ENCODE data around the gene TM6SF1.
"Not testable (repeated sequence)": the region's sequence is repeated elsewhere in the genome, so short reads cannot be mapped to it uniquely, and the experiment has no call there.

The TM6SF1 gene

DNA sequence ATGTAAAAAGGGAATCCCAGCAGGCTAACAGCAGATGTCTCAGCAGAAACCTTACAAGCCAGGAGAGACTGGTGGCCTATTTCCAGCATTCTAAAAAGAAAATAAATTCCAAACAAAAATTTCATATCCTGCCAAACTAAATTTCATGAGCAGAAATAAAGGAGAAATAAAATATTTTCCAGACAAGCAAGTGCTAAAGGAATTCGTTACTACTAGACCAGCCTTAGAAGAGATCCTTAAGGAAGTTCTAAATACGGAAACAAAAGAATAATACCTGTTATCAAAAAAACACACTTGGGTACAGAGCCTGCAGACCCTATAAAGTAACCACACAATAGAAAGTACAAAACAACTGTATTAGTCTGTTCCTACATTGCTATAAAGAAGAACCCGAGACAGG is 58.8 kb downstream of the TM6SF1 start:
- DNase-seq (ENCODE audit: insufficient read length, low spot score) (no peak), FAIRE-seq (no peak)
- TF ChIP-seq TAF1 (IDR thresholded peaks at IDR 0.05; ENCODE audit: low read depth, low read length) (no peak), SPI1 (IDR thresholded peaks at IDR 0.05; ENCODE audit: low read depth, low read length) (no peak), POU2F2 (IDR thresholded peaks at IDR 0.05; ENCODE audit: low read depth, low read length) (no peak)

DNA sequence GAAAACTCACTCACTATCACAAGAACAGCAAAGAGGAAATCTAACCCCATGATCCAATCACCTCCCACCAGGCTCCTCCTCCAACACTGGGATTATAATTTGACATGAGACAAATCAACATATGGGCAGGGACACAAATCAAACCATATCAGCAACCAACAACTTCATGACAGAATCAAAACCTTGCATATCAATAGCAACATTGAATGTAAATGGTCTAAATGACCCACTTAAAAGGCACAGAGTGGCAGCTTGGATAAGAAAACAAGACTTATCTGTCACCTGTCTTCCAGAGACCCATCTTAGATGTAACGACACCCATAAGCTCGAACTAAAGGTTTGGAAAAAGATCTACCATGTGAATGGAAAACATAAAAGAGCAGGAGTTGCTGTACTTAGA is 59.4 kb downstream of the TM6SF1 start:
- TF ChIP-seq TAF1 (IDR thresholded peaks at IDR 0.05; ENCODE audit: low read depth, low read length) (no peak), POLR2A (IDR thresholded peaks at IDR 0.05; ENCODE audit: low read depth, low read length) (no peak), POLR2AphosphoS5 (IDR thresholded peaks at IDR 0.05; ENCODE audit: low read depth, low read length) (no peak), SPI1 (IDR thresholded peaks at IDR 0.05; ENCODE audit: low read depth, low read length) (no peak), POU2F2 (IDR thresholded peaks at IDR 0.05; ENCODE audit: low read depth, low read length) (no peak), PAX5 (IDR thresholded peaks at IDR 0.05; ENCODE audit: insufficient read depth, low read length, severe bottlenecking) (no peak)
- peak; percentile 20 for FAIRE-seq
- no peak for DNase-seq (ENCODE audit: insufficient read length, low spot score)

DNA sequence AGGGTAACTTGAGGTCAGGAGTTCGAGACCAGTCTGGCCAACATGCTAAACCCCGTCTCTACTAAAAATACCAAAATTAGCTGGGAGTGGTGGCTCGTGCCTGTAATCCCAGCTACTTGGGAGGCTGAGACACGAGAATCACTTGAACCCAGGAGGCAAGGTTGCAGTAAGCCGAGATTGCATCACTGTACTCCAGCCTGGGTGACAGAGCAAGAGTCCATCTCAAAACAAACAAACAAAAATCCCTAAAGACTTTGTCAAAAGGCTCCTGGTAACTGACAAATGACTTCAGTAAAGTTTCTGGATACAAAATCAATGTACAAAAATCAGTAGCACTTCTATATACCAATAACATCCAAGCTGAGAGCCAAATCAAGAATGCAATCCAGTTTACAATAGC is 62.1 kb downstream of the TM6SF1 start:
- DNase-seq (ENCODE audit: insufficient read length, low spot score) = not testable (repeated sequence)

DNA sequence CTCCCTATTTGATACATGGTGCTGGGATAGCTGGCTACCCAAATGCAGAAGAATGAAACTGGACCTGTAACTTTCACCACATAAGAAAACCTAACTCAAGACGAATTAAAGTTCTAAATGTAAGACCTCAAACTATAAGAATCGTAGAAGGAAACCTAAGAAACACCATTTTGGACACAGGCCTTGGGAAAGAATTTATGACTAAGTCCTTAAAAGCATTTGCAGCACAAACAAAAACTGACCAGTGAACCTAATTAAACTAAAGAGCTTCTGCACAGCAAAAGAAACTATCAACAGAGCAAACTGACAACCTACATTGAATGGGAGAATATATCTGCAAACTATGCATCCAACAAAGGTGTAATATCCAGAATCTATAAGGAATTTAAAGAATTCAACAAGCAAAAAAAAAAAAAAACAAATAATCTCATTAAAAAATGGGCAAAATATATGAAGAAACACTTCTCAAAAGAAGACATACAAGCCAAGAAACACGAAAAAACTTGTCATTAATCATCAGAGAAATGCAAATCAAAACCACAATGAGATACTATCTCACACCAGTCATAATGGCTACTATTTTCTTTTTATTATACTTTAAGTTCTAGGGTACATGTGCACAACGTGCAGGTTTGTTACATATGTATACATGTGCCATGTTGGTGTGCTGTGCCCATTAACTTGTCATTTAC is 63.2 kb downstream of the TM6SF1 start:
- TF ChIP-seq POU2F2 (IDR thresholded peaks at IDR 0.05; ENCODE audit: low read depth, low read length) = no peak
- TF ChIP-seq SPI1 (IDR thresholded peaks at IDR 0.05; ENCODE audit: low read depth, low read length) = no peak
- TF ChIP-seq TAF1 (IDR thresholded peaks at IDR 0.05; ENCODE audit: low read depth, low read length) = no peak
- no peak for TF ChIP-seq POLR2AphosphoS5 (IDR thresholded peaks at IDR 0.05; ENCODE audit: low read depth, low read length)
- TF ChIP-seq PAX5 (IDR thresholded peaks at IDR 0.05; ENCODE audit: insufficient read depth, low read length, severe bottlenecking) = no peak
- TF ChIP-seq POLR2A (IDR thresholded peaks at IDR 0.05; ENCODE audit: low read depth, low read length) = no peak
- no peak for DNase-seq (ENCODE audit: insufficient read length, low spot score)
- FAIRE-seq = no peak

More for the DNA sequence above, 62.1 kb downstream of the TM6SF1 start:
- not testable (repeated sequence) for FAIRE-seq

DNA sequence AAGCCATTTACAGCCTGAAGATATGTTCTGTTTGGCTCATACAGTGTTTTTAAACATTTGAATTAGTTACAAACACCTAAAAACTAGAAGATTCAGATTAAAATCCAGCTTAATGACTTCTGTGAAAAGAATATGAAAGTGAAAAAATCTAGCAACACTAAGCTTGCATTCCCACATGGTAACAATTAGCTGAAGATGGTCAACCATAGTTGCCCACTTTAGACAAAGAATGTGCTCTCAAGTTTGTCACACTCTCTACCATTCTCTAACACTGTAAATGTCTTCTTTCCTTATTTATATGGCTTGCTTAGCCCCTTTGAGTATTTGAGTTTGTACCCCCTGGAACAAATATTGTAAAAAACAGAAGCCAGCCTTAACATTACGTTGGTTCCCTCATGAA is 67.4 kb downstream of the TM6SF1 start:
- no peak for TF ChIP-seq POLR2AphosphoS5 (IDR thresholded peaks at IDR 0.05; ENCODE audit: low read depth, low read length)
- TF ChIP-seq PAX5 (IDR thresholded peaks at IDR 0.05; ENCODE audit: insufficient read depth, low read length, severe bottlenecking) = no peak
- no peak for TF ChIP-seq POLR2A (IDR thresholded peaks at IDR 0.05; ENCODE audit: low read depth, low read length)
- TF ChIP-seq TAF1 (IDR thresholded peaks at IDR 0.05; ENCODE audit: low read depth, low read length) = no peak
- TF ChIP-seq SPI1 (IDR thresholded peaks at IDR 0.05; ENCODE audit: low read depth, low read length) = no peak
- no peak for TF ChIP-seq POU2F2 (IDR thresholded peaks at IDR 0.05; ENCODE audit: low read depth, low read length)
- FAIRE-seq (no peak), DNase-seq (ENCODE audit: insufficient read length, low spot score) (no peak)

DNA sequence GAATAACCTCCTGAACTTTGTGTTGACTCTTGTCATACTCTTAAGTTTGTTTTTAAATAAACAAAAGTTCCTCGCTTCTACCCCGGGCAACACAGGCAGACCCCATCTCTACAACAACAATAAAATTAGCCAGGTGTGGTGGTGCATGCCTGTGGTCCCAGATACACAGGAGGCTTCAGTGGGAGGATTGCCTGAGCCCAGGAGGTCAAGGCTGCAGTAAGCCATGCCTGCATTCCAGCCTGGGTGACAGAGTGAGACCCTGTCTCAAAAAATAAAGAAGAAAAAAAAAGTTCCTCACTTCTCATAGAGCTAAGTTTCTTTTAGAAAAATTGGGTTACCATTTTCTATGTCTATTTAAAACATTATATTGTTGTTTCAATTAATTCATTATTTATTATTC is 70.9 kb downstream of the TM6SF1 start:
- FAIRE-seq (no peak), DNase-seq (ENCODE audit: insufficient read length, low spot score) (no peak)
- TF ChIP-seq TAF1 (IDR thresholded peaks at IDR 0.05; ENCODE audit: low read depth, low read length) = no peak
- no peak for TF ChIP-seq POU2F2 (IDR thresholded peaks at IDR 0.05; ENCODE audit: low read depth, low read length)
- TF ChIP-seq PAX5 (IDR thresholded peaks at IDR 0.05; ENCODE audit: insufficient read depth, low read length, severe bottlenecking) = no peak

DNA sequence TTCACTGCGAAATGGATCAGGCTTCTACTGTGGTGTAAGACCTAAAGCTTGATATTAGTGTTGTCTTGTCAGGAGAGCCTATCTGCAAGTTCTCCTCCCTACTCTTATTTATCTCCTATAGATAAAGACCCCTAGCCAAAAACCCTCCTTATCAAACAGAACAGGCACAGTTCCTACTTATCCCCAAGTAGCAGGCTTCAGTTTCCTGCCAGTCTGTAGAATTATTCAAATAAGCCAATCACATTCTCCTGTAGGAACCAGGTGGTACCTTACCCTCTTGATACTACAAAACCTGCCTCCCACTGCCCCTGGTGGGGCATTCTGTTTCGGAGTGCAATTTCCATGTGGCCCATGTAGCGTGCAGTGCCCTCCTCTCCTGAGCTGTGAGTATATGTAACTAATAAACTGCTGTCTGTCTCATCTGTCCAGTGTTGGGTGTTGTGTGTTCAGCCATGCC is 71.5 kb downstream of the TM6SF1 start:
- FAIRE-seq = no peak
- no peak for DNase-seq (ENCODE audit: insufficient read length, low spot score)
- TF ChIP-seq POLR2AphosphoS5 (IDR thresholded peaks at IDR 0.05; ENCODE audit: low read depth, low read length) (no peak), POU2F2 (IDR thresholded peaks at IDR 0.05; ENCODE audit: low read depth, low read length) (no peak), SPI1 (IDR thresholded peaks at IDR 0.05; ENCODE audit: low read depth, low read length) (no peak), TAF1 (IDR thresholded peaks at IDR 0.05; ENCODE audit: low read depth, low read length) (no peak), POLR2A (IDR thresholded peaks at IDR 0.05; ENCODE audit: low read depth, low read length) (no peak), PAX5 (IDR thresholded peaks at IDR 0.05; ENCODE audit: insufficient read depth, low read length, severe bottlenecking) (no peak)

DNA sequence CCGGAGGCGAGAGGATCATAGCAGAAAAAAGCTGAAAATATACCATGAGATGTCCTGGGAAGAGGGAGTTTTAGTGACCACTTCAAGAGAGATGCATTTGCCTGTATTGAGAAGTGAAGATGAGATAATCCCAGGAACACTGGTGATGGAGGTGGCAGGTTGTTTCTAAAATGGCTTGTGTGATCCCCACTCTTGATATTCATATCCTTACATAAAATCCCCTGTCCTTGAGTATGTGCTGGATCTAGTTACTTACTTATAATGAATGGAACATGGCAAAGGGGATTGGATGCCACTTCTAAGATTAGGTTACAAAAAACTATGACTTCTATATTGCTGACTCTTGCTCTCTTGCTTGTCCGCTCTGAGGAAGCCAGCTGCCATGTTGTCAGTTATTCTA is 78.1 kb downstream of the TM6SF1 start:
- TF ChIP-seq POU2F2 (IDR thresholded peaks at IDR 0.05; ENCODE audit: low read depth, low read length) (no peak), POLR2A (IDR thresholded peaks at IDR 0.05; ENCODE audit: low read depth, low read length) (no peak), POLR2AphosphoS5 (IDR thresholded peaks at IDR 0.05; ENCODE audit: low read depth, low read length) (no peak), SPI1 (IDR thresholded peaks at IDR 0.05; ENCODE audit: low read depth, low read length) (no peak), PAX5 (IDR thresholded peaks at IDR 0.05; ENCODE audit: insufficient read depth, low read length, severe bottlenecking) (no peak), TAF1 (IDR thresholded peaks at IDR 0.05; ENCODE audit: low read depth, low read length) (no peak)
- DNase-seq (ENCODE audit: insufficient read length, low spot score) = no peak
- no peak for FAIRE-seq

All from GM12891 (cell line).